ENCODE results near the gene ZWILCH.
A peak's percentile ranks its signal among the peaks of the same experiment; 100 is the strongest.

Gene ZWILCH

GRCh38 chr15:66555685-66556084 is 50.6 kb downstream of the ZWILCH start:
- DNase-seq (ENCODE audit: low read depth), result no peak

- no peak for DNase-seq (ENCODE audit: low read depth)
These were observed 53.1 kb downstream of the ZWILCH start for GRCh38 chr15:66558271-66558670.

DNA sequence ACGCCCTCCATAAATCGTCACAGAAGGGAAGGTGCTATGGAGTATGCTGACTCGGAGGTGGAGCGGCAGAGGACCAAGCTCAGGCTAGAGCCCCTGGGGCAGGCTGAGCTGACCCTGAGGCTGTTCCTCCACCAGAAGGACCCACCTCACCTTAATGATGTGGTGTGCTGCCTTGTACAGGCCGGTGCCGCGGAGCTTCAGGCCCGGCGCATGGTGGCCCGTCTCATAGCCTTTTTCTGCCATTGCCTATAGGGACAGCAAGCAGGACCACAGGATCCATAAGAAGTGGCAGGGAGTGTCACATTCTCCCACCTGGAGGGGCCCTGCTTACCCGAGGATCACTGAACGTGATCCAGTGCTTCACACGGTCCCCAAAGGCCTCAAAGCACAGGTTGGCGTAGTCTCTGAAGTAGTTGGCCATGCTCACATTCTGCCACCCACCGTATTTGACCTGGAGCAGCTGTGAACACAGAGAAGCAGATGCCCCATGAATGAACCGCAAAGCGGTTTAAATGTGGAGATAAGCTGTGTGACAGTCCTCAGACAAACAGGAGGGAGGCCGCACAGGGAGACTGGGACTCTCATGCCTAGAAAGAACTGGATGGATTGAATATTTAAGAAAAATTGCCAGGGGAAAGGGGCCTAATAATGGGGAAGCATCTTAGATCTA is 55.9 kb downstream of the ZWILCH start:
- no peak for DNase-seq (ENCODE audit: low read depth)

GRCh38 chr15:66563126-66563525 is 58.0 kb downstream of the ZWILCH start:
- DNase-seq (ENCODE audit: low read depth), result no peak

DNA sequence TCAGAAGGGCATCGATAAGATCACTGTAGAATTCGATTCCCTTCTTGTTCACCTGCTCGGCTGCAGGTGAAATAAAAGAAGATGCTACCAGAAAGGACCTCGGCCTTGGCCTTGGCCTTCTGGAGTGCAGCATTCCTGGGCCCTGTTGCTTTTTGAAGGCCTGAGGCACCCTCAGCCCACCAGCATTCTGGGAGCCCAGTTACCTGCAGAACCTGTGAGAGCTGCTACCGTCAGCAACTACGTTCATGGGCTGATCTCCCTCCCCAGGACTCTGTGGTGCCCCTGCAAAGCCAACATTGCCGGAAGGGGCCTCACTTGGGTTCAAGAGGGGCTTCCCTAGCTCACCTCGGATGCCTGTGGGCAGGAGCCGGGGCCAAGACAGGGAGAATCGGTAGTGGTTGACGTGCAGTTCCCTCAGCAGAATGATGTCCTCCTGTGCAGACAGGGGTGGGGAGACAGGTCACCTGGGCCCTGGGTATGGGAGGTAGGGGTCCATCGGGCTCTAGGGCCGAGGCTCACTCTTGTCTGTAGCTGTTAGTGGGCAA is 58.5 kb downstream of the ZWILCH start:
- no peak for DNase-seq (ENCODE audit: low read depth)

- DNase-seq (ENCODE audit: low read depth), result no peak
These were observed 59.3 kb downstream of the ZWILCH start for GRCh38 chr15:66564136-66565041.

GRCh38 chr15:66565141-66565641 is 60.1 kb downstream of the ZWILCH start:
- no peak for DNase-seq (ENCODE audit: low read depth)

- DNase-seq (ENCODE audit: low read depth), result no peak
These were observed 60.6 kb downstream of the ZWILCH start, which contains the start of gene LCTL for GRCh38 chr15:66565741-66566144. Gene LCTL (minus strand): TSS chr15:66565998. CDS start chr15:66565365, 633 bp downstream.

- DNase-seq (ENCODE audit: low read depth), result peak; percentile 10
These were observed 61.9 kb downstream of the ZWILCH start for GRCh38 chr15:66566963-66567531.

DNA sequence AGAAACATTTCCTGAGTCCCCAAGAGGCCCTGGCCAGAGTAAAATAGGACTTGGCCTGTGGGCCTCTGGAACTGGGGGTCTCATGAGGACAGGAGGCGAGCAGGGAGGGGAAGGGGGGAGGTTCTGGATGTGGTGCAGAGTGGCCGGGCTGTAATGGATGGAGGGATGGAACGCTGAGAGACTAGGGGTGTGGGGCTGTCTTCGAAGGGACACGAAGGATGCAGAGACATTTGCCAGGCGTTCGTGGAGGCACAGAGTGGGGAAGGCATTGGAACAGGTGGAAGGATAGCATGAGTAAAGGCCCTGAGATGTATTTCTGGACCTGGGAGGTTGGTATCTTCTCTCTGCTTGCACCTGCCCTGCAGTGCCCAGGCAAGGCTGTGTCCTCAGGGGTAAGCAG is 62.8 kb downstream of the ZWILCH start:
- DNase-seq (ENCODE audit: low read depth), result no peak

- DNase-seq (ENCODE audit: low read depth), result no peak
These were observed 64.5 kb downstream of the ZWILCH start for GRCh38 chr15:66569461-66570137.

- DNase-seq (ENCODE audit: low read depth), result no peak
These were observed 65.2 kb downstream of the ZWILCH start for GRCh38 chr15:66570327-66570726.

DNA sequence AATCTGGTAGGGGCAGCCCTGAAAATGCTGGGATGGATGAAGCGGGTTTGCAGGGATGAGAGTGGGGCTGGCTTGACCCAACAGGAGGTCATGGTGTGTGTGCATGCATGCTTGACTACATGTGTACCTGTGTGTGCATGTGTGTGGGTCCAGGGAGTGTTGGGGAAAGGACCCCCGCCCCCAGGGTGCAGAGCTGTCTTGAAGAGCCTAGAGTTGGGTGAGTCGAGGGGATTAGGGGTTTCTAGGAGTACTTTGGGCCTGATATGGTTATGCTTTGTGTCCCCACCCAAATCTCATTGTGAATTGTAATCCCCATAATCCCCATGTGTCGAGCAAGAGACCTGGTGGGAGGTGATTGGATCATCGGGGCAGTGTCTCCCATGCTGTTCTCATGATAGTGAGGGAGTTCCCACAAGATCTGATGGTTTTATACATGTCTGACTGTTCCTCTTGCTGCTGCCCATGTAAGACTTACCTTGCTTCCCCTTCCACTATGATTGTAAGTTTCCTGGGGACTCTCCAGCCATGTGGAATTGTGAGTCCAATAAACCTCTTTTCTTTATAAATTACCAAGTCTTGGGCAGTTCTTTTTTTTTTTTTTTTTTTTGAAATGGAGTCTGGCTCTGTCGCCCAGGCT is 65.8 kb downstream of the ZWILCH start:
- DNase-seq (ENCODE audit: low read depth), result no peak

DNA sequence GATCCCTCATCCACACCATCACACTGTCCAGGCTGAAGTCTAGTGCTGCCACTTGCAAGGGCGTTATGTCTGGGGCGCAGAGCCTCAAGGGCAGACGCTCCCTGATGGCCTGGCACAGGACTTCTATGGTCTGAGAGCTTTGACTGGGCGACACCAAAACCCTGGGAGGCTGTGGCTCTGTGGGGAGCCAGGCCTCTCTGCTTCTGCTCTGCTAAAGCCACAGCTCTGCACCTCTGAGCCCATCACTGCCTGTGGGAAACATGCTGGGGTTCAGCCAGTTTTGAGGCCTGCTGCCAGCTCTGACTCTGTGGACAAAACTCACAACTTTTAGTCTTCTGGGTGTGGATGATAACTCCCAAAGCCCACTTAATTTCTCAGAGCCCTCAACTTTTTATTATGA is 67.0 kb downstream of the ZWILCH start:
- DNase-seq (ENCODE audit: low read depth), result no peak

GRCh38 chr15:66573348-66573718 is 68.2 kb downstream of the ZWILCH start:
- no peak for DNase-seq (ENCODE audit: low read depth)

- DNase-seq (ENCODE audit: low read depth), result no peak
These were observed 68.8 kb downstream of the ZWILCH start for GRCh38 chr15:66573719-66574595.

DNA sequence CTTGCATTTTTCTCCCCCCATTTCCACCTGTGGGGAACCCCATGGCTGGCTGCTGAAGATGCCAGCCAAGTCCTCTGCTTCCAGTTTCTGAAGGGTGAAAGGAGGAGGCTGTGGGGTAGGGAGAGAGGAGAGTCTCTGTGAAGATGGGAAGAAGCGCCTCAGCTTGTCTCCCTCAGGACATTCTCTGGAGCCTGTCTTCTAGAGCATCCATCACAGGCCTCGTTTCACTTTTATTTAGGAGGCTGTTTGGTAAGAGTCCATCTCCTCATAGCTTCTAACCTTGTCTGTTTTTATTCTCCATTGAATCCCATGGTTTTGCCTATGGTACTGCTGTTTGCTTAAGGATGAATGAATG is 69.4 kb downstream of the ZWILCH start:
- no peak for DNase-seq (ENCODE audit: low read depth)

DNA sequence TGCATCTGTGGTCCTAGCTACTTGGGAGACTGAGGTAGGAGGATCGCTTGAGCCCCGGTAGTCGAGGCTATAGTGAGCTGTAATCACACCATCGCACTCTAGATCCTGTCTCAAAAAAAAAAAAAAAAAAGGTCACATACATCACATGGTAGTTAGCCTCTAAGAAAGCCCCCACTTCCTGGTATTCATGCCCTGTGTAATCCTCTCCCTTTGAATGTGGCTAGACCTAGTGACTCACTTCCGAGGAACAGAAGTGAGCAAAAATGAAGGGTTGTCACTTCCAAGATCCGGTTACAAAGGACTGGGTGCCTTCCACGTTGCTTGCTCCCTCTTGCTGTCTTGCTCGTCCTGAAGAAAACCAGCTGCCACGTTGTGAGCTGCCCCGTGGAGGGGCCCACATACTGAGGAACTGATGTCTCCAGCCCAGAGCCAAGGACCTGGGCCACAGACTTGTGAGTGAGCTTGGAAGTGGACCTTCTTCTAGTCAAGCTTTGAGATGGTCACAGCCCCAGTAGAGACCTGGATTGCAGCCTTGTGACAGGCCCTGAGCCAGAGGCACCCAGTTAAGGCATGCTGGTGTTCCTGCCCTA is 73.3 kb downstream of the ZWILCH start:
- DNase-seq (ENCODE audit: low read depth), result no peak

GRCh38 chr15:66580643-66581042 is 75.5 kb downstream of the ZWILCH start:
- DNase-seq (ENCODE audit: low read depth), result no peak

DNA sequence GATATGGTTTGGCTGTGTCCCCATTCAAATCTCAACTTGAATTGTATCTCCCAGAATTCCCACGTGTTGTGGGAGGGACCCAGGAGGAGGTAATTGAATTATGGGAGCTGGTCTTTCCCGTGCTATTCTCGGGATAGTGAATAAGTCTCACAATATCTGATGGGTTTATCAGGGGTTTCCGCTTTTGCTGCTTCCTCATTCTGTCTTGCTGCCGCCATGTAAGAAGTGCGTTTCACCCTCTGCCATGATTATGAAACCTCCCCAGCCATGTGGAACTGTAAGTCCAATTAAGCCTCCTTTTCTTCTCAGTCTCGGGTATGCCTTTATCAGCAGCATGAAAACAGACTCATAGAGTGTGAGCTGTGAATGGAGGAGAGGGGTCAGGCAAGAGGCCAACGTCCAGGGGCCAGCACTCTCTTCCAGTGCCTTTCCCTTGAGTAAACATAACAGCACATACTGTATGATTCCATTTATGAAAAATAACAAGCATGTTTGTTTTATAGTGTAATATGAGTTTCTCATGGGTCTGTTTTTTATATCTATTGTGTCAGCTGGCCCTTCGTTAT is 76.9 kb downstream of the ZWILCH start:
- DNase-seq (ENCODE audit: low read depth), result no peak

All from activated T-cell treated with anti-CD3 and anti-CD28 coated beads for 24 hours (primary cell).